ENCODE measurements around the gene S100PBP. TPM values are rescaled to one million over a fixed set of nuclear protein-coding genes. Genes with fewer than 3 reads are reported as not detected.

The S100PBP gene
- polyA plus RNA-seq, 2 of the 4 experiments (the other 2 are of a cell fraction), result 16.1 to 41.9 TPM

GRCh38 chr1:32813941-32814739, 3.3 kb upstream of the S100PBP start:
- Histone ChIP-seq H3K9me3 (no peaks in the 10 kb centered on the region), H3K4me3 (no peak overlapping the region), H3K4me1 (peaks cover 28% of the 10 kb centered on the region), H3K4me2 (peak overlapping the region; percentile 85), H3K27ac (no peak overlapping the region)
- 80% methylated on average over 11 of the region's 11 CpGs for WGBS (ENCODE audit: missing lambda C conversion rate)
- DNase-seq (ENCODE audit: low read depth in 1 of 2, low spot score in 1 of 2), result peak in 1 of 2 experiments; percentile 7
- POLR2A ChIA-PET, result no interaction called here
- CTCF ChIA-PET, result no interaction called here
- FAIRE-seq, result no peak
- ATAC-seq, result no peak
- no peak for TF ChIP-seq MYC (IDR thresholded peaks at IDR 0.05; ENCODE audit: borderline replicate concordance, low read length)
- no peak for TF ChIP-seq KDM5A (IDR thresholded peaks at IDR 0.05)
- TF ChIP-seq FOSB (CRISPR knock-in tag; IDR thresholded peaks at IDR 0.05), result no peak
- peak in 1 of 2 experiments; percentile 37; a peak in 1 of 4 replicates for TF ChIP-seq CEBPB (IDR thresholded peaks at IDR 0.05)
- TF ChIP-seq CHD2 (IDR thresholded peaks at IDR 0.05; ENCODE audit: low read length, partially characterized antibody), result no peak

- WGBS (ENCODE audit: missing lambda C conversion rate), result 3% methylated on average over 14 of the region's 15 CpGs
- no peak for FAIRE-seq
- POLR2A ChIA-PET, result no interaction called here
- Histone ChIP-seq H3K4me1 (peaks cover 33% of the 10 kb centered on the region), H3K4me2 (peak overlapping the region; percentile 85), H3K9me3 (no peaks in the 10 kb centered on the region), H3K4me3 (peak overlapping the region; percentile 70), H3K27ac (peak overlapping the region; percentile 99 to 100)
- DNase-seq (ENCODE audit: low read depth in 1 of 2, low spot score in 1 of 2), result peak; percentile 21 to 25
- TF ChIP-seq CHD4 (IDR thresholded peaks at IDR 0.05; ENCODE audit: borderline replicate concordance), result no peak
- no peak for TF ChIP-seq ATOH8 (CRISPR knock-in tag; IDR thresholded peaks at IDR 0.05; ENCODE audit: low read depth)
- no peak for TF ChIP-seq RAD21 (conservative IDR thresholded peaks at IDR 0.05 in 1 of 2, IDR thresholded peaks at IDR 0.05 in 1 of 2)
- TF ChIP-seq SMC3 (IDR thresholded peaks at IDR 0.05), result no peak
- no peak for TF ChIP-seq CHD2 (IDR thresholded peaks at IDR 0.05; ENCODE audit: low read length, partially characterized antibody)
- no peak for TF ChIP-seq JUN (IDR thresholded peaks at IDR 0.05)
- TF ChIP-seq HOXB5 (CRISPR knock-in tag; IDR thresholded peaks at IDR 0.05), result no peak
- TF ChIP-seq KDM5A (IDR thresholded peaks at IDR 0.05), result no peak
- TF ChIP-seq NR3C1 (IDR thresholded peaks at IDR 0.05), result no peak
- no peak for TF ChIP-seq ZSCAN20 (CRISPR knock-in tag; IDR thresholded peaks at IDR 0.05)
- ATAC-seq, result peak; percentile 9 to 35; a peak in 5 of 6 replicates
- CTCF ChIA-PET, result interaction anchor here (0.9 kb wide), 1 partner anchor 10 kb away, joined by 3 read pairs; no protein-coding TSS in a partner anchor
These were observed 736 bp upstream of the S100PBP start for GRCh38 chr1:32816676-32817158.

GRCh38 chr1:32817815-32818786, 648 bp downstream of the S100PBP start:
- DNase-seq (ENCODE audit: low read depth in 1 of 2, low spot score in 1 of 2) (peak; percentile 62 to 66), FAIRE-seq (no peak), ATAC-seq (peak; percentile 57 to 75)
- WGBS (ENCODE audit: missing lambda C conversion rate), result 4% methylated on average over 16 of the region's 51 CpGs
- TF ChIP-seq NPAS2 (CRISPR knock-in tag; IDR thresholded peaks at IDR 0.05; ENCODE audit: borderline replicate concordance), result no peak
- no peak for TF ChIP-seq HMGXB4 (CRISPR knock-in tag; IDR thresholded peaks at IDR 0.05; ENCODE audit: borderline replicate concordance)
- TF ChIP-seq HOXB5 (CRISPR knock-in tag; IDR thresholded peaks at IDR 0.05), result no peak
- TF ChIP-seq KDM5A (IDR thresholded peaks at IDR 0.05), result no peak
- TF ChIP-seq BCL3 (IDR thresholded peaks at IDR 0.05), result 0 out of 3 replicates have a peak, but pooled peaks have one; percentile 13
- no peak for TF ChIP-seq MYC (IDR thresholded peaks at IDR 0.05; ENCODE audit: borderline replicate concordance, low read length)
- TF ChIP-seq RFX5 (IDR thresholded peaks at IDR 0.05), result peak; percentile 70
- peak; percentile 55 for TF ChIP-seq MAX (IDR thresholded peaks at IDR 0.05)
- no peak for TF ChIP-seq PBX3 (IDR thresholded peaks at IDR 0.05)
- TF ChIP-seq POLR2AphosphoS2 (conservative IDR thresholded peaks at IDR 0.05; ENCODE audit: low read length), result no peak
- TF ChIP-seq HEYL (CRISPR knock-in tag; IDR thresholded peaks at IDR 0.05), result no peak
- peak in 1 of 2 experiments; percentile 3; a peak in 2 of 5 replicates for TF ChIP-seq JUN (IDR thresholded peaks at IDR 0.05)
- peak; percentile 38; the same call in 1 of the 2 replicates for TF ChIP-seq POLR2A (IDR thresholded peaks at IDR 0.05; ENCODE audit: low read length)
- peak; percentile 71 for TF ChIP-seq PHF8 (IDR thresholded peaks at IDR 0.05; ENCODE audit: borderline replicate concordance, low read depth)
- TF ChIP-seq RAD21 (conservative IDR thresholded peaks at IDR 0.05 in 1 of 2, IDR thresholded peaks at IDR 0.05 in 1 of 2), result 0 out of 5 replicates have a peak, but pooled peaks of 1 of the 2 experiments have one; percentile 10
- H3K9me3 ChIP-seq, result no peaks in the 10 kb centered on the region
- H3K4me3 ChIP-seq, result peak overlapping the region; percentile 70
- CTCF ChIA-PET, result interaction anchor here (0.6 kb wide), 1 partner anchor 337 kb away, joined by 3 read pairs; no protein-coding TSS in a partner anchor
- peaks cover 27% of the 10 kb centered on the region for H3K4me1 ChIP-seq
- POLR2A ChIA-PET, result interaction anchor here (0.6 kb wide), 1 partner anchor 39 kb away, joined by 3 read pairs; no protein-coding TSS in a partner anchor
- H3K27ac ChIP-seq, result peak overlapping the region; percentile 98 to 100
- H3K4me2 ChIP-seq, result peak overlapping the region; percentile 90

All from A549 (cell line).